ENCODE data around the gene GLP1R.

DNA sequence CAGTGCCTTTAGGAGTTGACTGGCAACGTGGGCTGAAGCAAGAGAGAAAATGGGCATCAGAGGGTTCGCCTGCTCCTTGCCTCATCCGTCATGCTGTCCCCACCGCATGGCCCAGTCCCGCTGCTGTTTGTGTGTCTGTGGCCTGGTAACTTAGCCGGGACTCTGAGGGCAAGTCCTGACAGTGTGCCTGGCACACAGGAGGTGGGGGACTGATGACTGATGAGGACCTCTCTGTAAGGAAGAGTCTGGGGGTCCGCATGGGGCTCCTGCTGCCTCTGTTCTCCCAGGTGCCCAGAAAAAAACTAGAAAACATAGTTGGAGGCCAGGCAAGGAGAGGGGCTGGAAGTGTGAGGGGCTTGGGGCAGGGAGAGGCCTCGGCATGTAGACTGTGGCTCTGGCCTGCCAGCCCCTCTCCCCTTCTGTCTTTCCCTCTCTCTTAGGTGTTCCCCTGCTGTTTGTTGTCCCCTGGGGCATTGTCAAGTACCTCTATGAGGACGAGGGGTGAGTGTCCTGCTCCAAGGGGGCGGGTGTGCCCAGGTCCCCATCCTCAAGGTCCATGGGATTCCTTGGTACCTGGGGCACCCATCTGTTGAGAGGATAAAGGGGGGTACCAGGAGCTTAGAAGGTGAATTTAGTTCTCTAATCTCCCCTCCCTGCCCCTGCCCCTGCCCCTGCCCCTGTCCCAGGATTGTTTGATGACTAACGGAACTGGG lies 29.5 kb downstream of the GLP1R start:
- TF ChIP-seq, protein P1, sequence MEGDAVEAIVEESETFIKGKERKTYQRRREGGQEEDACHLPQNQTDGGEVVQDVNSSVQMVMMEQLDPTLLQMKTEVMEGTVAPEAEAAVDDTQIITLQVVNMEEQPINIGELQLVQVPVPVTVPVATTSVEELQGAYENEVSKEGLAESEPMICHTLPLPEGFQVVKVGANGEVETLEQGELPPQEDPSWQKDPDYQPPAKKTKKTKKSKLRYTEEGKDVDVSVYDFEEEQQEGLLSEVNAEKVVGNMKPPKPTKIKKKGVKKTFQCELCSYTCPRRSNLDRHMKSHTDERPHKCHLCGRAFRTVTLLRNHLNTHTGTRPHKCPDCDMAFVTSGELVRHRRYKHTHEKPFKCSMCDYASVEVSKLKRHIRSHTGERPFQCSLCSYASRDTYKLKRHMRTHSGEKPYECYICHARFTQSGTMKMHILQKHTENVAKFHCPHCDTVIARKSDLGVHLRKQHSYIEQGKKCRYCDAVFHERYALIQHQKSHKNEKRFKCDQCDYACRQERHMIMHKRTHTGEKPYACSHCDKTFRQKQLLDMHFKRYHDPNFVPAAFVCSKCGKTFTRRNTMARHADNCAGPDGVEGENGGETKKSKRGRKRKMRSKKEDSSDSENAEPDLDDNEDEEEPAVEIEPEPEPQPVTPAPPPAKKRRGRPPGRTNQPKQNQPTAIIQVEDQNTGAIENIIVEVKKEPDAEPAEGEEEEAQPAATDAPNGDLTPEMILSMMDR (IDR thresholded peaks at IDR 0.05): no peak
- TF ChIP-seq EZH2 (IDR thresholded peaks at IDR 0.05; ENCODE audit: borderline replicate concordance, insufficient read depth, low read depth, low read length, poor library complexity, severe bottlenecking): no peak

Data from B cell (primary cell).